ENCODE results near the gene EPHA3. TPM values are rescaled to one million over a fixed set of nuclear protein-coding genes. Genes with fewer than 3 reads are reported as not detected.

The EPHA3 gene
- total and polyA plus RNA-seq, 2 donors, result 13.6 to 158 TPM

GRCh38 chr3:89289574-89290190, 182.3 kb downstream of the EPHA3 start:
- no peaks in the 10 kb centered on the region for H3K36me3 ChIP-seq (ENCODE audit: insufficient read depth)
- no peak for DNase-seq (ENCODE audit: extremely low spot score)
- WGBS, result 86% methylated on average over 5 of the region's 5 CpGs

GRCh38 chr3:89297199-89297598, 189.8 kb downstream of the EPHA3 start:
- 93% methylated on average over 1 of the region's 1 CpG for WGBS
- DNase-seq (ENCODE audit: extremely low spot score), result no peak
- Histone ChIP-seq H3K4me1 (ENCODE audit: insufficient read depth) (no peaks in the 10 kb centered on the region), H3K27ac (ENCODE audit: low read depth) (no peak overlapping the region), H3K4me3 (ENCODE audit: low read depth, low read length) (no peak overlapping the region), H3K36me3 (ENCODE audit: insufficient read depth) (no peaks in the 10 kb centered on the region)

More at GRCh38 chr3:89289574-89290190, 182.3 kb downstream of the EPHA3 start:
- Histone ChIP-seq H3K4me1 (ENCODE audit: insufficient read depth) (no peaks in the 10 kb centered on the region), H3K27ac (ENCODE audit: low read depth) (no peak overlapping the region), H3K4me3 (ENCODE audit: low read depth, low read length) (no peak overlapping the region)

- Histone ChIP-seq H3K4me3 (ENCODE audit: low read depth, low read length) (no peak overlapping the region), H3K27ac (ENCODE audit: low read depth) (no peak overlapping the region), H3K4me1 (ENCODE audit: insufficient read depth) (no peaks in the 10 kb centered on the region), H3K36me3 (ENCODE audit: insufficient read depth) (no peaks in the 10 kb centered on the region)
- WGBS, result 72% methylated on average over 2 of the region's 2 CpGs
- DNase-seq (ENCODE audit: extremely low spot score), result no peak
Measured at GRCh38 chr3:89300526-89300925, 193.1 kb downstream of the EPHA3 start.

- no peak for DNase-seq (ENCODE audit: extremely low spot score)
- H3K4me3 ChIP-seq (ENCODE audit: low read depth, low read length), result no peak overlapping the region
- no peaks in the 10 kb centered on the region for H3K36me3 ChIP-seq (ENCODE audit: insufficient read depth)
- WGBS, result 18% methylated on average over 2 of the region's 2 CpGs
- no peaks in the 10 kb centered on the region for H3K4me1 ChIP-seq (ENCODE audit: insufficient read depth)
- no peak overlapping the region for H3K27ac ChIP-seq (ENCODE audit: low read depth)
Measured at GRCh38 chr3:89300981-89301380, 193.6 kb downstream of the EPHA3 start.

- H3K27ac ChIP-seq (ENCODE audit: low read depth), result no peak overlapping the region
- H3K4me3 ChIP-seq (ENCODE audit: low read depth, low read length), result no peak overlapping the region
- no peaks in the 10 kb centered on the region for H3K4me1 ChIP-seq (ENCODE audit: insufficient read depth)
- no peak for DNase-seq (ENCODE audit: extremely low spot score)
- H3K36me3 ChIP-seq (ENCODE audit: insufficient read depth), result no peaks in the 10 kb centered on the region
Measured at GRCh38 chr3:89303701-89304100, 196.3 kb downstream of the EPHA3 start.

- 82% methylated on average over 2 of the region's 2 CpGs for WGBS
- DNase-seq (ENCODE audit: extremely low spot score), result no peak
- Histone ChIP-seq H3K27ac (ENCODE audit: low read depth) (no peak overlapping the region), H3K36me3 (ENCODE audit: insufficient read depth) (no peaks in the 10 kb centered on the region), H3K4me1 (ENCODE audit: insufficient read depth) (no peaks in the 10 kb centered on the region), H3K4me3 (ENCODE audit: low read depth, low read length) (no peak overlapping the region)
Measured at GRCh38 chr3:89306540-89306939, 199.1 kb downstream of the EPHA3 start.

- Histone ChIP-seq H3K4me1 (ENCODE audit: insufficient read depth) (no peaks in the 10 kb centered on the region), H3K36me3 (ENCODE audit: insufficient read depth) (no peaks in the 10 kb centered on the region), H3K27ac (ENCODE audit: low read depth) (no peak overlapping the region), H3K4me3 (ENCODE audit: low read depth, low read length) (no peak overlapping the region)
- no peak for DNase-seq (ENCODE audit: extremely low spot score)
- 23% methylated on average over 2 of the region's 2 CpGs for WGBS
Measured at GRCh38 chr3:89311581-89311980, 204.2 kb downstream of the EPHA3 start.

- Histone ChIP-seq H3K27ac (ENCODE audit: low read depth) (no peak overlapping the region), H3K36me3 (ENCODE audit: insufficient read depth) (no peaks in the 10 kb centered on the region), H3K4me1 (ENCODE audit: insufficient read depth) (no peaks in the 10 kb centered on the region), H3K4me3 (ENCODE audit: low read depth, low read length) (no peak overlapping the region)
- DNase-seq (ENCODE audit: extremely low spot score), result no peak
- 86% methylated on average over 4 of the region's 4 CpGs for WGBS
Measured at GRCh38 chr3:89312141-89312540, 204.7 kb downstream of the EPHA3 start.

GRCh38 chr3:89314454-89315098, 207.2 kb downstream of the EPHA3 start:
- H3K36me3 ChIP-seq (ENCODE audit: insufficient read depth), result no peaks in the 10 kb centered on the region
- no peak overlapping the region for H3K27ac ChIP-seq (ENCODE audit: low read depth)
- DNase-seq (ENCODE audit: extremely low spot score), result no peak
- no peak overlapping the region for H3K4me3 ChIP-seq (ENCODE audit: low read depth, low read length)
- 78% methylated on average over 3 of the region's 3 CpGs for WGBS
- no peaks in the 10 kb centered on the region for H3K4me1 ChIP-seq (ENCODE audit: insufficient read depth)

GRCh38 chr3:89315750-89316470, 208.5 kb downstream of the EPHA3 start:
- Histone ChIP-seq H3K4me1 (ENCODE audit: insufficient read depth) (no peaks in the 10 kb centered on the region), H3K27ac (ENCODE audit: low read depth) (no peak overlapping the region), H3K36me3 (ENCODE audit: insufficient read depth) (no peaks in the 10 kb centered on the region), H3K4me3 (ENCODE audit: low read depth, low read length) (no peak overlapping the region)
- no peak for DNase-seq (ENCODE audit: extremely low spot score)
- WGBS, result 94% methylated on average over 6 of the region's 6 CpGs

GRCh38 chr3:89320186-89320585, 212.8 kb downstream of the EPHA3 start:
- WGBS, result 90% methylated on average over 2 of the region's 2 CpGs
- no peak for DNase-seq (ENCODE audit: extremely low spot score)
- Histone ChIP-seq H3K4me3 (ENCODE audit: low read depth, low read length) (no peak overlapping the region), H3K36me3 (ENCODE audit: insufficient read depth) (no peaks in the 10 kb centered on the region), H3K27ac (ENCODE audit: low read depth) (no peak overlapping the region), H3K4me1 (ENCODE audit: insufficient read depth) (no peaks in the 10 kb centered on the region)

GRCh38 chr3:89326997-89327396, 219.6 kb downstream of the EPHA3 start:
- Histone ChIP-seq H3K36me3 (ENCODE audit: insufficient read depth) (no peaks in the 10 kb centered on the region), H3K4me3 (ENCODE audit: low read depth, low read length) (no peak overlapping the region), H3K27ac (ENCODE audit: low read depth) (no peak overlapping the region), H3K4me1 (ENCODE audit: insufficient read depth) (no peaks in the 10 kb centered on the region)
- 97% methylated on average over 1 of the region's 1 CpG for WGBS
- DNase-seq (ENCODE audit: extremely low spot score), result no peak

GRCh38 chr3:89332386-89332785, 225.0 kb downstream of the EPHA3 start:
- Histone ChIP-seq H3K27ac (ENCODE audit: low read depth) (no peak overlapping the region), H3K4me3 (ENCODE audit: low read depth, low read length) (no peak overlapping the region), H3K4me1 (ENCODE audit: insufficient read depth) (no peaks in the 10 kb centered on the region), H3K36me3 (ENCODE audit: insufficient read depth) (no peaks in the 10 kb centered on the region)
- DNase-seq (ENCODE audit: extremely low spot score), result no peak
- 88% methylated on average over 2 of the region's 2 CpGs for WGBS

GRCh38 chr3:89332793-89333192, 225.4 kb downstream of the EPHA3 start:
- Histone ChIP-seq H3K4me1 (ENCODE audit: insufficient read depth) (no peaks in the 10 kb centered on the region), H3K4me3 (ENCODE audit: low read depth, low read length) (no peak overlapping the region), H3K36me3 (ENCODE audit: insufficient read depth) (no peaks in the 10 kb centered on the region), H3K27ac (ENCODE audit: low read depth) (no peak overlapping the region)
- no peak for DNase-seq (ENCODE audit: extremely low spot score)
- 79% methylated on average over 2 of the region's 2 CpGs for whole genome bisulfite sequencing

Data from urinary bladder (tissue), 4 donors.